Heart left ventricle (tissue), 16 donors: ENCODE results near the gene SLC39A11. TPM values are rescaled to one million over a fixed set of nuclear protein-coding genes. Genes with fewer than 3 reads are reported as not detected.

Experiments
- ATAC-seq, 4 donors: fragments of 200-7000 bp; cut with Tn5 transposase; one replicate each; pipeline ENCODE4 v1.9.1; 2020 to 2022; ENCODE audit warnings: moderate library complexity in 4 of 4, mild to moderate bottlenecking in 3 of 4, moderate number of reproducible peaks in 1 of 4
- DNase-seq, 5 donors: peaks; one replicate each; pipeline ENCODE4 v3.0.0-alpha.2; 2020
- H3K27ac ChIP-seq, 12 donors: fragments of 200-600 bp; sonication (generic) in 4 of 12; one replicate each; pipeline versions ENCODE4 v1.5.0 to v1.8.0; 2016 to 2022; ENCODE audit warnings: mild to moderate bottlenecking in 2 of 12
- H3K27me3 ChIP-seq, 9 donors: fragments of 200-600 bp; sonication (generic) in 2 of 9; one replicate each; pipeline versions ENCODE4 v1.5.1 to v1.8.0; 2016 to 2022; ENCODE audit warnings: mild to moderate bottlenecking in 3 of 9
- H3K36me3 ChIP-seq, 9 donors: fragments of 200-600 bp; sonication (generic) in 2 of 9; one replicate each; pipeline versions ENCODE4 v1.5.0 to v1.8.0; 2018 to 2022; ENCODE audit warnings: mild to moderate bottlenecking in 2 of 9
- H3K4me1 ChIP-seq, 12 donors: fragments of 200-600 bp; sonication (generic) in 4 of 12; one replicate each; pipeline versions ENCODE4 v1.5.0 to v1.8.0; 2016 to 2022; ENCODE audit warnings: mild to moderate bottlenecking in 3 of 12
- H3K4me3 ChIP-seq, 12 donors: fragments of 200-600 bp; sonication (generic) in 4 of 12; one replicate each; pipeline versions ENCODE4 v1.5.0 to v1.8.0; 2017 to 2022; ENCODE audit warnings: mild to moderate bottlenecking in 9 of 12, moderate library complexity in 4 of 12
- H3K9me3 ChIP-seq, 12 donors: fragments of 200-600 bp; sonication (generic) in 4 of 12; one replicate each; pipeline versions ENCODE4 v1.5.0 to v1.8.0; 2016 to 2022; ENCODE audit warnings: mild to moderate bottlenecking in 1 of 12
- POLR2A ChIP-seq, 2 donors: fragments of 450-650 bp; IDR thresholded peaks; one replicate each; pipeline ENCODE4 v1.6.1; 2017; ENCODE audit warnings: antibody characterized with exemption in 2 of 2, mild to moderate bottlenecking in 2 of 2, moderate library complexity in 2 of 2
- whole genome bisulfite sequencing, 4 donors: extraction: QIAGEN DNeasy Blood & Tissue Kit in 2 of 4; methylation state at CpG; one replicate each; pipeline versions ENCODE4 v1.1.5 to v1.1.7; 2013 to 2018; 5-methylcytosine and 5-hydroxymethylcytosine counted together
- intact Hi-C, 10 donors: fragments of 100-400 bp; cut with DNase I; formaldehyde crosslinking; loops; one replicate each; pipeline versions ENCODE4 v1.11.1 to v1.14.2; 2022
- polyA plus RNA-seq, 2 donors: library from polyadenylated mRNA; stranded (reverse); fragments of 200-250 nt; gene quantifications; one replicate each; pipeline ENCODE4 v1.2.3, GENCODE V29; 2013
- total RNA-seq, 9 donors: library from RNA; depleted of rRNA in 2 of 9; stranded (reverse); fragments of >200 nt in 2 of 9; fragmentation: NEBNext Ultra II Directional in 3 of 9; extraction: Animal tissue kit (Norgen Biotek cat#: 25700) in 3 of 9; gene quantifications; one replicate each; pipeline versions ENCODE4 v1.1.0 to v1.2.4, GENCODE V29; 2016 to 2023
- TF ChIP-seq, protein P1 (sequence below), 12 donors: fragments of 200-600 bp; sonication (generic) in 4 of 12; IDR thresholded peaks; one replicate each; pipeline versions ENCODE4 v1.5.0 to v1.8.0; 2018 to 2022; ENCODE audit warnings: antibody characterized with exemption in 12 of 12, mild to moderate bottlenecking in 5 of 12
- donor health status: ischemic (EF 13 %, LVEDD 7.1; RV severe dilation, severe dysfunction).
- donor health status: healthy with polysubstance abuse.
- donor health status: DM: no; HTN: yes; CAD: no.
- donor health status: DM: no; HTN: no; CAD: no.
- donor health status: ischemic (EF 25% LVEDD 6.9; RV normal size, moderate dysfunction).
- donor health status: ischemic (EF 25% LVEDD 5.7; RV mildly dilated, moderate dysfunction).
- donor health status: healthy.
- donor health status: DM: yes; HTN: yes; CAD: no.
- donor health status: ischemic (EF 35%, LVEDD 5.7; RV mildly dilated, moderate dysfunction).
- donor health status: nonischemic (EF 11% LVEDD 7.7; RV severe dilation, severe dysfunction).
- donor health status: DM: yes; HTN: yes; CAD: no.
- donor health status: PGD.
- donor health status: ischemic (EF 29% LVEDD 5.4; RV normal size, mild dysfunction).
- donor health status: nonischemic (EF 23%, LVEDD 6.1; RV moderate dilation, normal function).

The SLC39A11 gene
- total and polyA plus RNA-seq, 11 donors: 2.5 to 23.3 (median 8.4) TPM

DNA sequence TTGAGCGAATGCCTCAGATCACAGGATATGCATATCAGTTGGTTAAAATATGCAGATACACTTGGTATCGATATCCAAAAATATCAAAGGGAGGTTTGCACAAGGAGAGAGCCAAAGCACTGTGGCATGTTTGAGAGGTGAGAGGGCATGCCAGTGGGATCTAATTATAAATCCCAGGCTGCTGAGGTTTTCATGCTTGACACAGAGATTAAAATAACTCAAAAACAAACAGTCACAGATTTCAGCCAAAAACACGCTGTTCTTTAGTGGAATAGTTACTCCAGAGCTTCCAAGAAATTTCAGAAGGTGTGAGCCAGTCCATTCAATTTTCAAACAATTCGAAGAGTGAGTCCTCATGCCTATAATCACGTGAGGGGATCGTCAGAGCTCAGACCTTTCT lies 493.8 kb downstream of the SLC39A11 start:
- WGBS, 4 donors: 21 to 51% (median 32%) methylated on average over 6 of the region's 6 CpGs
- H3K4me3 ChIP-seq: no peak overlapping the region
- TF ChIP-seq, protein P1, sequence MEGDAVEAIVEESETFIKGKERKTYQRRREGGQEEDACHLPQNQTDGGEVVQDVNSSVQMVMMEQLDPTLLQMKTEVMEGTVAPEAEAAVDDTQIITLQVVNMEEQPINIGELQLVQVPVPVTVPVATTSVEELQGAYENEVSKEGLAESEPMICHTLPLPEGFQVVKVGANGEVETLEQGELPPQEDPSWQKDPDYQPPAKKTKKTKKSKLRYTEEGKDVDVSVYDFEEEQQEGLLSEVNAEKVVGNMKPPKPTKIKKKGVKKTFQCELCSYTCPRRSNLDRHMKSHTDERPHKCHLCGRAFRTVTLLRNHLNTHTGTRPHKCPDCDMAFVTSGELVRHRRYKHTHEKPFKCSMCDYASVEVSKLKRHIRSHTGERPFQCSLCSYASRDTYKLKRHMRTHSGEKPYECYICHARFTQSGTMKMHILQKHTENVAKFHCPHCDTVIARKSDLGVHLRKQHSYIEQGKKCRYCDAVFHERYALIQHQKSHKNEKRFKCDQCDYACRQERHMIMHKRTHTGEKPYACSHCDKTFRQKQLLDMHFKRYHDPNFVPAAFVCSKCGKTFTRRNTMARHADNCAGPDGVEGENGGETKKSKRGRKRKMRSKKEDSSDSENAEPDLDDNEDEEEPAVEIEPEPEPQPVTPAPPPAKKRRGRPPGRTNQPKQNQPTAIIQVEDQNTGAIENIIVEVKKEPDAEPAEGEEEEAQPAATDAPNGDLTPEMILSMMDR (IDR thresholded peaks at IDR 0.05): no peak
- no peak for TF ChIP-seq POLR2A (IDR thresholded peaks at IDR 0.05)
- no peaks in the 10 kb centered on the region for H3K9me3 ChIP-seq
- peaks cover 0 to 34% (median 0%) of the 10 kb centered on the region in 9 donors for H3K27me3 ChIP-seq
- intact Hi-C loops: no loop called here
- no peak overlapping the region for H3K27ac ChIP-seq
- no peak for ATAC-seq
- H3K36me3 ChIP-seq: no peaks in the 10 kb centered on the region
- DNase-seq: no peak
- H3K4me1 ChIP-seq: peaks cover 0 to 9% (median 0%) of the 10 kb centered on the region in 12 donors

DNA sequence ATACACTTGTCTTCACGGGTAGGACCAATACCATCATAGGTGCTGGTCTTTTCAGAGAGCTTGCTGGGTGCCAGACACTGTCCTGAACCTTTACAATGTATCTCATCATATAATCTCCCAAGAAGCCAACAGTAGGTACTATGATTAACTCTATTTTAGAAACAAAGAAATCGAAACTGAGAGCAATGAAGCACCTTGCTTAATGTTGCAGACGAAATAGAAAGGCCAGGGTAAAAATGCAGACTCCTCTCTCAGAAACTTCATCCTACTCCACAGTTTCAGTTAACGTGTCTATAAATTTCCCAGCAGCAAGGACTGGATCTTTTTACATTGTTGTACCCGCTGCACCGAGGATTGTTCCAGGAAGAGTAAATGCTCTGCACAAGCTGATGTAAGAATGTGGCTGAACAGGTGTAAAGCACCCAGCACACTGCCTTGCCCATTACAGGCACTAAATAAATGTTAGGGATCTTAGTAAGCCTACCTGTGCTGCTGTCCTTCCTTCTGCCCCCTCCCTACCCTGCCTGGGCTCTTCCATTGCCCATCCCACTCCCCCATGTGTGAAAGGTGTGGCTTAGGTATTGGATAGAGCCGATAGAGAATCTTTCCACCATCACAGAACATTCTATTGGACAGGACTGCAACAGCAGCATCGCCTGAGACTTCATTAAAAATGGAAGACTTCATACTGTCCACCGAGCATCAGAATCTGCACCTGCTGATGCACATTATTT lies 495.0 kb downstream of the SLC39A11 start:
- no peak for TF ChIP-seq POLR2A (IDR thresholded peaks at IDR 0.05)
- TF ChIP-seq, protein P1 (IDR thresholded peaks at IDR 0.05): no peak
- Histone ChIP-seq H3K36me3 (no peaks in the 10 kb centered on the region), H3K27me3 (peaks cover 0 to 44% (median 5%) of the 10 kb centered on the region in 9 donors), H3K9me3 (no peaks in the 10 kb centered on the region), H3K27ac (no peak overlapping the region), H3K4me3 (no peak overlapping the region), H3K4me1 (peaks cover 0 to 15% (median under 1%) of the 10 kb centered on the region in 12 donors)
- ATAC-seq (no peak), DNase-seq (no peak)
- intact Hi-C loops: no loop called here
- 74 to 84% (median 78%) methylated on average over 9 of the region's 9 CpGs for WGBS, 4 donors

Other genes with a start within 250 kb of the SLC39A11 start
- 1 to 10 TPM in 3 of 9 donors, under 1 TPM in 6; 0.09 to 2.4 (median 0.23) TPM for gene SSTR2, start 72.3 kb upstream of the SLC39A11 start, total RNA-seq
- gene SSTR2, start 72.3 kb upstream of the SLC39A11 start, polyA plus RNA-seq: under 1 TPM; 0.12 to 0.27 TPM
- gene COG1, start 100.4 kb upstream of the SLC39A11 start, total RNA-seq: 10 to 100 TPM; 38.4 to 65.6 (median 55.1) TPM
- 10 to 100 TPM; 20.2 to 78.7 TPM for gene COG1, start 100.4 kb upstream of the SLC39A11 start, polyA plus RNA-seq
- gene CPSF4L, start 169.2 kb upstream of the SLC39A11 start, total RNA-seq: not detected
- not detected for gene CPSF4L, start 169.2 kb upstream of the SLC39A11 start, polyA plus RNA-seq
- gene CDC42EP4, start 219.3 kb upstream of the SLC39A11 start, total RNA-seq: 100 to 1,000 TPM in 1 of 9 donors, 10 to 100 TPM in 8; 21.8 to 103 (median 37.5) TPM
- 10 to 100 TPM; 18.6 to 65.3 TPM for gene CDC42EP4, start 219.3 kb upstream of the SLC39A11 start, polyA plus RNA-seq